ENCODE results near the gene HCN3. TPM values are rescaled to one million over a fixed set of nuclear protein-coding genes. Genes with fewer than 3 reads are reported as not detected.

The HCN3 gene
- total and polyA plus RNA-seq, 2 of the 13 experiments (the other 11 are each of a cell fraction or from before 2014, with no cell fraction given) = 2.4 to 10.2 TPM

- TF ChIP-seq IRX3 (CRISPR knock-in tag; IDR thresholded peaks at IDR 0.05; ENCODE audit: borderline replicate concordance, low read depth) (no peak), AHDC1 (CRISPR knock-in tag; IDR thresholded peaks at IDR 0.05; ENCODE audit: borderline replicate concordance) (no peak), HDAC1 (CRISPR knock-in tag; IDR thresholded peaks at IDR 0.05) (no peak), MLX (CRISPR knock-in tag; IDR thresholded peaks at IDR 0.05) (no peak), ZNF83 (CRISPR knock-in tag; IDR thresholded peaks at IDR 0.05; ENCODE audit: borderline replicate concordance) (no peak), HNF1B (CRISPR knock-in tag; IDR thresholded peaks at IDR 0.05) (no peak), SNAI1 (CRISPR knock-in tag; IDR thresholded peaks at IDR 0.05; ENCODE audit: borderline replicate concordance) (0 out of 2 replicates have a peak, but pooled peaks have one; percentile 52), GTF3A (CRISPR knock-in tag; conservative IDR thresholded peaks at IDR 0.05) (no peak), TEF (CRISPR knock-in tag; IDR thresholded peaks at IDR 0.05) (no peak), ZNF780A (CRISPR knock-in tag; IDR thresholded peaks at IDR 0.05) (no peak), KDM5B (CRISPR knock-in tag; IDR thresholded peaks at IDR 0.05; ENCODE audit: borderline replicate concordance) (peak; percentile 74), SMC3 (IDR thresholded peaks at IDR 0.05; ENCODE audit: low read length) (no peak), ZNF598 (CRISPR knock-in tag; IDR thresholded peaks at IDR 0.05; ENCODE audit: borderline replicate concordance) (no peak), KDM6A (CRISPR knock-in tag; IDR thresholded peaks at IDR 0.05; ENCODE audit: low read depth) (no peak), ZXDC (CRISPR knock-in tag; IDR thresholded peaks at IDR 0.05) (no peak), NR2F1 (CRISPR knock-in tag; IDR thresholded peaks at IDR 0.05) (no peak), TAF15 (IDR thresholded peaks at IDR 0.05; ENCODE audit: low read depth, low read length, poor library complexity, severe bottlenecking) (no peak)
These were observed 4.6 kb upstream of the HCN3 start (continued) for GRCh38 chr1:155272466-155273342.
